ENCODE measurements around the gene BLOC1S1.
A peak's percentile ranks its signal among the peaks of the same experiment; 100 is the strongest.

BLOC1S1 gene

GRCh38 chr12:55715833-55716581, at the start of gene BLOC1S1:
Gene BLOC1S1, plus strand, starts transcription at chr12:55716046. Its CDS starts 6 bp downstream, at chr12:55716052.
- DNase-seq (ENCODE audit: low spot score) = peak; percentile 88

GRCh38 chr12:55666508-55666907, 49.3 kb upstream of the BLOC1S1 start:
- no peak for DNase-seq (ENCODE audit: low spot score)

- DNase-seq (ENCODE audit: low spot score) = no peak
These were observed 45.6 kb upstream of the BLOC1S1 start for GRCh38 chr12:55670276-55670675.

GRCh38 chr12:55671746-55672145, 44.1 kb upstream of the BLOC1S1 start:
- DNase-seq (ENCODE audit: low spot score) = no peak

GRCh38 chr12:55673638-55674037, 42.2 kb upstream of the BLOC1S1 start:
- no peak for DNase-seq (ENCODE audit: low spot score)

GRCh38 chr12:55675666-55676065, 40.2 kb upstream of the BLOC1S1 start:
- no peak for DNase-seq (ENCODE audit: low spot score)

- no peak for DNase-seq (ENCODE audit: low spot score)
These were observed 39.1 kb upstream of the BLOC1S1 start for GRCh38 chr12:55676707-55677106.

GRCh38 chr12:55679691-55680090, 36.2 kb upstream of the BLOC1S1 start:
- DNase-seq (ENCODE audit: low spot score) = no peak

- peak; percentile 99 for DNase-seq (ENCODE audit: low spot score)
These were observed 34.4 kb upstream of the BLOC1S1 start for GRCh38 chr12:55681142-55682077.

- DNase-seq (ENCODE audit: low spot score) = peak; percentile 74
These were observed 33.6 kb upstream of the BLOC1S1 start for GRCh38 chr12:55682087-55682796.

- no peak for DNase-seq (ENCODE audit: low spot score)
These were observed 32.2 kb upstream of the BLOC1S1 start for GRCh38 chr12:55683676-55684075.

GRCh38 chr12:55684761-55685370, 31.0 kb upstream of the BLOC1S1 start:
- no peak for DNase-seq (ENCODE audit: low spot score)

GRCh38 chr12:55685671-55686070, 30.2 kb upstream of the BLOC1S1 start:
- DNase-seq (ENCODE audit: low spot score) = no peak

- DNase-seq (ENCODE audit: low spot score) = no peak
These were observed 29.4 kb upstream of the BLOC1S1 start for GRCh38 chr12:55686366-55687010.

- DNase-seq (ENCODE audit: low spot score) = peak; percentile 31
These were observed 28.1 kb upstream of the BLOC1S1 start for GRCh38 chr12:55687746-55688145.

- no peak for DNase-seq (ENCODE audit: low spot score)
These were observed 26.9 kb upstream of the BLOC1S1 start for GRCh38 chr12:55688716-55689655.

- no peak for DNase-seq (ENCODE audit: low spot score)
These were observed 23.1 kb upstream of the BLOC1S1 start for GRCh38 chr12:55692631-55693322.

- DNase-seq (ENCODE audit: low spot score) = no peak
These were observed 22.3 kb upstream of the BLOC1S1 start for GRCh38 chr12:55693323-55694187.

- no peak for DNase-seq (ENCODE audit: low spot score)
These were observed 21.7 kb upstream of the BLOC1S1 start for GRCh38 chr12:55694188-55694515.

Measured in SW480 (cell line).